Breast epithelium (tissue), 3 donors: Measurements from ENCODE around the gene RPS6KC1.

ENCODE experiments used
- CTCF ChIP-seq, 3 donors: fragments of 450-650 bp; IDR thresholded peaks; one replicate each; pipeline ENCODE4 v1.5.1; 2016 to 2017; ENCODE audit warnings: antibody characterized with exemption in 3 of 3, mild to moderate bottlenecking in 3 of 3, moderate library complexity in 3 of 3
- POLR2AphosphoS5 ChIP-seq, 3 donors: sonication (generic); formaldehyde crosslinking; IDR thresholded peaks; one replicate each; pipeline ENCODE4 v1.6.1; 2017; ENCODE audit warnings: antibody characterized with exemption in 3 of 3

GRCh38 chr1:213251972-213252371 lies 200.9 kb downstream of the RPS6KC1 start:
- TF ChIP-seq CTCF (IDR thresholded peaks at IDR 0.05) (no peak), POLR2AphosphoS5 (IDR thresholded peaks at IDR 0.05) (no peak)
